Measurements from ENCODE around the gene FOXF1. TPM values are rescaled to one million over a fixed set of nuclear protein-coding genes. Genes with fewer than 3 reads are reported as not detected.

The FOXF1 gene
- total and polyA plus RNA-seq, 3 experiments from 2014 or later: not detected

- ChIA-PET CTCF (no interaction called here), POLR2A (no interaction called here)
- H3K36me3 Mint-ChIP-seq: no peaks in the 10 kb centered on the region
- no peak overlapping the region for H3K4me3 ChIP-seq (ENCODE audit: low read length)
- no peak overlapping the region for H3K27ac Mint-ChIP-seq
- H3K36me3 ChIP-seq (ENCODE audit: insufficient read depth, low read length): no peaks in the 10 kb centered on the region
- H3K27me3 Mint-ChIP-seq: peaks cover 68 to 82% of the 10 kb centered on the region in 2 donors
- no peaks in the 10 kb centered on the region for H3K4me1 ChIP-seq (ENCODE audit: insufficient read depth, low read length)
- no peaks in the 10 kb centered on the region for H3K9me3 Mint-ChIP-seq
- DNase-seq: no peak
- peaks cover 25% of the 10 kb centered on the region for H3K27me3 ChIP-seq (ENCODE audit: insufficient read depth, low read length, poor library complexity, severe bottlenecking)
- no peak overlapping the region for H3K4me3 Mint-ChIP-seq
- H3K9me3 ChIP-seq (ENCODE audit: low read length): no peaks in the 10 kb centered on the region
- H3K27ac ChIP-seq (ENCODE audit: low read depth, low read length): no peak overlapping the region
- H3K4me1 Mint-ChIP-seq: peaks cover 2 to 6% (median 3%) of the 10 kb centered on the region in 3 donors
These were observed 10.2 kb upstream of the FOXF1 start for GRCh38 chr16:86499889-86500707.

GRCh38 chr16:86500708-86501510 is 9.4 kb upstream of the FOXF1 start:
- Histone ChIP-seq H3K36me3 (ENCODE audit: insufficient read depth, low read length) (no peaks in the 10 kb centered on the region), H3K27ac (ENCODE audit: low read depth, low read length) (no peak overlapping the region), H3K27me3 (ENCODE audit: insufficient read depth, low read length, poor library complexity, severe bottlenecking) (peaks cover 27% of the 10 kb centered on the region), H3K4me3 (ENCODE audit: low read length) (no peak overlapping the region), H3K9me3 (ENCODE audit: low read length) (no peaks in the 10 kb centered on the region), H3K4me1 (ENCODE audit: insufficient read depth, low read length) (no peaks in the 10 kb centered on the region)
- DNase-seq: no peak
- CTCF ChIA-PET: no interaction called here
- Mint-ChIP-seq H3K4me3 (no peak overlapping the region), H3K4me1 (peaks cover 4 to 11% (median 7%) of the 10 kb centered on the region in 3 donors), H3K27ac (peak overlapping the region in 1 of 8 donors; percentile 50), H3K36me3 (no peaks in the 10 kb centered on the region), H3K27me3 (peaks cover 64 to 79% of the 10 kb centered on the region in 2 donors), H3K9me3 (no peaks in the 10 kb centered on the region)
- POLR2A ChIA-PET: no interaction called here

GRCh38 chr16:86501989-86502855 is 8.1 kb upstream of the FOXF1 start:
- H3K27ac Mint-ChIP-seq: no peak overlapping the region
- peaks cover 66 to 80% of the 10 kb centered on the region in 2 donors for H3K27me3 Mint-ChIP-seq
- H3K4me3 ChIP-seq (ENCODE audit: low read length): no peak overlapping the region
- no peaks in the 10 kb centered on the region for H3K4me1 ChIP-seq (ENCODE audit: insufficient read depth, low read length)
- H3K27me3 ChIP-seq (ENCODE audit: insufficient read depth, low read length, poor library complexity, severe bottlenecking): peaks cover 31% of the 10 kb centered on the region
- DNase-seq: no peak
- no peaks in the 10 kb centered on the region for H3K9me3 ChIP-seq (ENCODE audit: low read length)
- no peak overlapping the region for H3K27ac ChIP-seq (ENCODE audit: low read depth, low read length)
- peaks cover 12 to 21% (median 15%) of the 10 kb centered on the region in 3 donors for H3K4me1 Mint-ChIP-seq
- POLR2A ChIA-PET: no interaction called here
- no peaks in the 10 kb centered on the region for H3K36me3 Mint-ChIP-seq
- CTCF ChIA-PET: no interaction called here
- no peak overlapping the region for H3K4me3 Mint-ChIP-seq
- no peaks in the 10 kb centered on the region for H3K9me3 Mint-ChIP-seq
- no peaks in the 10 kb centered on the region for H3K36me3 ChIP-seq (ENCODE audit: insufficient read depth, low read length)

- H3K27ac Mint-ChIP-seq: no peak overlapping the region
These were observed 7.2 kb upstream of the FOXF1 start for GRCh38 chr16:86502856-86503748.

DNA sequence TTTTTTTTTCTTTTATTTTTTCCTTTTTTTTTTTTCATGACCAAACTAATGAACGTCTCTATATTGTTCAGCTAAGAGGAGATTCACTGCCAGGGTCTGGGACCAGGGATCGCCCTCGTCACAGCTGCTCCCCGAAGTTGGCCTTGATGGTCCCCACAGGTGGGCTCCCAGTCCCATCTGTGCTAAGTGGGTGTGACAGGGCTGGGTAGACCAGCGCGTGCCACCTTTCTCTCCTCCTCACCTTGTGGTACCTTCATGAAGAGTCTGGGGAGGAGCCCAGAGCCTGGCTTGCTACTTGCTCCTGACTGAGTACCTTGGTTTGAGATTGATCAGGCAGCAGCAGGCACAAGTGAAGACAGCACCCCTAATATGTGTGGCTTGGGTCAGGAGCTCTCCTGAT is 6.5 kb upstream of the FOXF1 start:
- H3K4me3 ChIP-seq (ENCODE audit: low read length): no peak overlapping the region
- H3K27ac Mint-ChIP-seq: no peak overlapping the region
- no peaks in the 10 kb centered on the region for H3K4me1 ChIP-seq (ENCODE audit: insufficient read depth, low read length)
- H3K36me3 Mint-ChIP-seq: no peaks in the 10 kb centered on the region
- no peaks in the 10 kb centered on the region for H3K36me3 ChIP-seq (ENCODE audit: insufficient read depth, low read length)
- H3K4me1 Mint-ChIP-seq: peaks cover 18 to 28% (median 21%) of the 10 kb centered on the region in 3 donors
- ChIA-PET CTCF (no interaction called here), POLR2A (no interaction called here)
- H3K9me3 Mint-ChIP-seq: no peaks in the 10 kb centered on the region
- H3K9me3 ChIP-seq (ENCODE audit: low read length): no peaks in the 10 kb centered on the region
- H3K4me3 Mint-ChIP-seq: no peak overlapping the region
- H3K27me3 Mint-ChIP-seq: peaks cover 65 to 86% of the 10 kb centered on the region in 2 donors
- no peak for DNase-seq
- no peak overlapping the region for H3K27ac ChIP-seq (ENCODE audit: low read depth, low read length)
- peaks cover 31% of the 10 kb centered on the region for H3K27me3 ChIP-seq (ENCODE audit: insufficient read depth, low read length, poor library complexity, severe bottlenecking)

More at GRCh38 chr16:86502856-86503748, 7.2 kb upstream of the FOXF1 start:
- Histone ChIP-seq H3K4me1 (ENCODE audit: insufficient read depth, low read length) (no peaks in the 10 kb centered on the region), H3K4me3 (ENCODE audit: low read length) (no peak overlapping the region), H3K9me3 (ENCODE audit: low read length) (no peaks in the 10 kb centered on the region), H3K27ac (ENCODE audit: low read depth, low read length) (no peak overlapping the region), H3K36me3 (ENCODE audit: insufficient read depth, low read length) (no peaks in the 10 kb centered on the region), H3K27me3 (ENCODE audit: insufficient read depth, low read length, poor library complexity, severe bottlenecking) (peaks cover 31% of the 10 kb centered on the region)
- DNase-seq: no peak
- ChIA-PET CTCF (no interaction called here), POLR2A (no interaction called here)
- Mint-ChIP-seq H3K9me3 (no peaks in the 10 kb centered on the region), H3K27me3 (peaks cover 68 to 87% of the 10 kb centered on the region in 2 donors), H3K4me1 (peaks cover 18 to 28% (median 20%) of the 10 kb centered on the region in 3 donors), H3K4me3 (no peak overlapping the region), H3K36me3 (no peaks in the 10 kb centered on the region)

DNA sequence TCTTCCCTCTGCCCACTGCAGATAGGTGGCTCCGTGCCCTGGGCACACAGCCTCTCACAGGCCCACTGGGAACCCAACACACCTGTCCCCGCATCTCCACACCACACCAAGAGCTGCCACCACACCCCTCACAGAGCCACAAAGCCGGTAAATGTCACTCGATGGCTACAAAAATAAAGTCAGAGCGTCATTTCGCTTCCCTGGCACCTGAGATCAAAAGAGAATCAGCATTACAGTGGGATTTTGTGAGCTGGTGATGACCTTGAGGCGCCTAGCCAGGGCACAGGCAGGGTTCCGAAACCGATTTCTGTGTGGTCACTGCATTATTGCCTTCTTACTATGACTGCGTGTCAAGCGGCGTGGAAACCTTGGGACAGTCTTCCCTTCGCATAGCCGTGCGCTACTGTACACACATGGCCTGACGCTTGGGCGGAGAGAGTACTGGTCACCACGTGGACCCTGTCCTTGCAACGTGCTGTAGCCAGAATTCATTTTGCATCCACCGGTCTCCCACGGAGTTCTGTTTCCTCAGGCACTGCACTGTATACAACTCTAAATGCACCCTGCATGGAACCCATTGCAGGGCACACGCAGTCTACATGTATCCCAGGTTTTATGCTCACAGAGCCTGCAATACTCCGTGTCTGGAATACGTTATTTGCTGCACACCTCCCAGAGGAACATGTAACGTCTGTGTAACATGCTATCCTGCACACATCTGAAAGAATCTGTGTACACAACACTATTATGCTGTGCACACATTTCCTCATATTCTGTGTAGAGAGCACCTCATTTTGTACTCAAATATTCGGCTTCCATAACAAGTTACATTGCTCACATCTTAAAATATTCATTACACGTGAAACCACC is 5.8 kb upstream of the FOXF1 start:
- H3K27me3 ChIP-seq (ENCODE audit: insufficient read depth, low read length, poor library complexity, severe bottlenecking): peaks cover 31% of the 10 kb centered on the region
- no peaks in the 10 kb centered on the region for H3K36me3 ChIP-seq (ENCODE audit: insufficient read depth, low read length)
- Mint-ChIP-seq H3K27me3 (peaks cover 66 to 83% of the 10 kb centered on the region in 2 donors), H3K4me1 (peaks cover 22 to 34% (median 26%) of the 10 kb centered on the region in 3 donors), H3K4me3 (peak overlapping the region in 4 of 7 donors; percentile 26 to 52 (median 44)), H3K36me3 (no peaks in the 10 kb centered on the region), H3K27ac (no peak overlapping the region), H3K9me3 (no peaks in the 10 kb centered on the region)
- ChIA-PET POLR2A (no interaction called here), CTCF (no interaction called here)
- H3K9me3 ChIP-seq (ENCODE audit: low read length): no peaks in the 10 kb centered on the region
- DNase-seq: no peak
- no peak overlapping the region for H3K4me3 ChIP-seq (ENCODE audit: low read length)
- no peak overlapping the region for H3K27ac ChIP-seq (ENCODE audit: low read depth, low read length)
- no peaks in the 10 kb centered on the region for H3K4me1 ChIP-seq (ENCODE audit: insufficient read depth, low read length)

Data from CD8-positive, alpha-beta memory T cell (primary cell).